Activated CD4-positive, CD25-positive, alpha-beta regulatory T cell treated with anti-CD3 and anti-CD28 coated beads, Interleukin-2, amount 50 U/mL, for 16 hours (primary cell): ENCODE data around the gene GAS6.
"Not testable (repeated sequence)": the region's sequence is repeated elsewhere in the genome, so short reads cannot be mapped to it uniquely, and the experiment has no call there.

Experiments
- DNase-seq: peaks from one replicate; pipeline ENCODE4 v3.0.0-alpha.2; 2020; ENCODE audit warnings: low read depth, low spot score

The GAS6 gene

GRCh38 chr13:113863524-113864272, at the start of gene GAS6:
TSS of gene GAS6 (minus strand) at chr13:113864076. CDS start at chr13:113863920, 156 bp downstream.
- DNase-seq: no peak

GRCh38 chr13:113913408-113913807, 49.5 kb upstream of the GAS6 start:
- DNase-seq: not testable (repeated sequence)

- DNase-seq: no peak
Measured at GRCh38 chr13:113912596-113912995, 48.7 kb upstream of the GAS6 start.

- no peak for DNase-seq
Measured at GRCh38 chr13:113907635-113908617, 44.0 kb upstream of the GAS6 start.

GRCh38 chr13:113906571-113906970, 42.7 kb upstream of the GAS6 start:
- DNase-seq: no peak

GRCh38 chr13:113905942-113906341, 42.1 kb upstream of the GAS6 start:
- DNase-seq: no peak

GRCh38 chr13:113905018-113905417, 41.1 kb upstream of the GAS6 start:
- no peak for DNase-seq

GRCh38 chr13:113904411-113904810, 40.5 kb upstream of the GAS6 start:
- DNase-seq: no peak

GRCh38 chr13:113903912-113904311, 40.0 kb upstream of the GAS6 start:
- no peak for DNase-seq

GRCh38 chr13:113902986-113903775, 39.3 kb upstream of the GAS6 start:
- DNase-seq: no peak

- no peak for DNase-seq
Measured at GRCh38 chr13:113902481-113902880, 38.6 kb upstream of the GAS6 start.

- no peak for DNase-seq
Measured at GRCh38 chr13:113901642-113902041, 37.8 kb upstream of the GAS6 start.

GRCh38 chr13:113901231-113901630, 37.4 kb upstream of the GAS6 start:
- no peak for DNase-seq

GRCh38 chr13:113900646-113901045, 36.8 kb upstream of the GAS6 start:
- no peak for DNase-seq

GRCh38 chr13:113898391-113898790, 34.5 kb upstream of the GAS6 start:
- no peak for DNase-seq

GRCh38 chr13:113897966-113898365, 34.1 kb upstream of the GAS6 start:
- DNase-seq: no peak

- no peak for DNase-seq
Measured at GRCh38 chr13:113897161-113897560, 33.3 kb upstream of the GAS6 start.

- DNase-seq: no peak
Measured at GRCh38 chr13:113895436-113895835, 31.6 kb upstream of the GAS6 start.

GRCh38 chr13:113890774-113891480, 27.1 kb upstream of the GAS6 start:
- no peak for DNase-seq

- DNase-seq: no peak
Measured at GRCh38 chr13:113889467-113889866, 25.6 kb upstream of the GAS6 start.

GRCh38 chr13:113888701-113889330, 24.9 kb upstream of the GAS6 start:
- DNase-seq: no peak
